Rectal smooth muscle tissue (tissue), 1 donor: ENCODE data around the gene STX16.

Experiments
- H3K27ac ChIP-seq: one replicate; pipeline ENCODE4 v1.7.0; 2013; ENCODE audit warnings: low read depth, low read length, inconsistent platforms
- H3K27me3 ChIP-seq: one replicate; pipeline ENCODE4 v1.7.0; 2013; ENCODE audit warnings: low read length; ENCODE audit not compliant: control insufficient read depth, insufficient read depth
- H3K36me3 ChIP-seq: one replicate; pipeline ENCODE4 v1.7.0; 2013; ENCODE audit warnings: low read length; ENCODE audit not compliant: control insufficient read depth, insufficient read depth
- H3K4me1 ChIP-seq: one replicate; pipeline ENCODE4 v1.7.0; 2013; ENCODE audit warnings: low read length; ENCODE audit not compliant: control insufficient read depth, insufficient read depth
- H3K4me3 ChIP-seq: one replicate; pipeline ENCODE4 v1.7.0; 2013; ENCODE audit warnings: low read length
- H3K9ac ChIP-seq: one replicate; pipeline ENCODE4 v1.7.0; 2013; ENCODE audit warnings: low read length

Gene STX16

DNA sequence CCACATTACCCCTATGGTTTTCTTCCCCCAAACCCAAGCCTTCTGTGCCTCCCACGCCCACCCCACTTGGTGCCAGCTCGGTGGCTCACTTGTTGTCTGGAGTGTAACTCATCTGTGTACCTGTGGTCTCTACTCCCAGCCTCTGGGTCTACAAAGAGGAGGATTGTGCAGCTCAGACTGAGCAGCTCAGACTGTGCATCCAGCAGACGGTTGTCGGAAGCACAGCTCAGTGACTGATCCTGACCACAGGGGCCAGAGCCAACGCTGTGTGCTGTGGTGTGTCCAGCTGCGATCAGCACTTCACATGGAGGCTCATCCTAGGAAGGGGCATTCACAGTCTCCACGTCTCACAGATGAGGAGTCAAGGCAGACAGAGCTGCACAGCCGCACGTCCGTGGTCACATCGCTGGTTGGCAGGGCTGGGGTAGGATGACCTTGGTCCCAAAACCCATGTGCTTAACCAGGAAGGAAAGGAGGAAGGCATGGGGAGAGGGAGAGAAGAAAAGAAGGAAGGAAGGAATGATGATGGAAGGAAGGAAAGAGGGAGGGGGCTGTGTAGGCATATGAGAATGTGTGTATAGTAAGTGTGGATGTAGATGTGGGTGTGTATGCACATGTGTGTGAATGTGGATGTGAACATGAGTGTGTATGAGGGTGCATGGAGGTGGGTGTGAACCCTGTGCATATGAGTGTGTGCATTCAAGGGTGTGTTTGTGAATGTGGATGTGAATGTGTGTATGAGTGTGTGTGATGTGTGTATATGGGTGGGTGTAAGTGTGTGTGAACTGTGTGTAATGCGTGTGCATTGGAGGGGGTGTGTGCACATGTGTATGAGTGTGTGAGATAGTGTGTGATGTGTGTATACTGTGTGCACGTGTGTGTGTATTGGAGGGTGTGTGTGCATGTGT is 28.2 kb upstream of the STX16 start:
- H3K4me3 ChIP-seq = no peak overlapping the region

DNA sequence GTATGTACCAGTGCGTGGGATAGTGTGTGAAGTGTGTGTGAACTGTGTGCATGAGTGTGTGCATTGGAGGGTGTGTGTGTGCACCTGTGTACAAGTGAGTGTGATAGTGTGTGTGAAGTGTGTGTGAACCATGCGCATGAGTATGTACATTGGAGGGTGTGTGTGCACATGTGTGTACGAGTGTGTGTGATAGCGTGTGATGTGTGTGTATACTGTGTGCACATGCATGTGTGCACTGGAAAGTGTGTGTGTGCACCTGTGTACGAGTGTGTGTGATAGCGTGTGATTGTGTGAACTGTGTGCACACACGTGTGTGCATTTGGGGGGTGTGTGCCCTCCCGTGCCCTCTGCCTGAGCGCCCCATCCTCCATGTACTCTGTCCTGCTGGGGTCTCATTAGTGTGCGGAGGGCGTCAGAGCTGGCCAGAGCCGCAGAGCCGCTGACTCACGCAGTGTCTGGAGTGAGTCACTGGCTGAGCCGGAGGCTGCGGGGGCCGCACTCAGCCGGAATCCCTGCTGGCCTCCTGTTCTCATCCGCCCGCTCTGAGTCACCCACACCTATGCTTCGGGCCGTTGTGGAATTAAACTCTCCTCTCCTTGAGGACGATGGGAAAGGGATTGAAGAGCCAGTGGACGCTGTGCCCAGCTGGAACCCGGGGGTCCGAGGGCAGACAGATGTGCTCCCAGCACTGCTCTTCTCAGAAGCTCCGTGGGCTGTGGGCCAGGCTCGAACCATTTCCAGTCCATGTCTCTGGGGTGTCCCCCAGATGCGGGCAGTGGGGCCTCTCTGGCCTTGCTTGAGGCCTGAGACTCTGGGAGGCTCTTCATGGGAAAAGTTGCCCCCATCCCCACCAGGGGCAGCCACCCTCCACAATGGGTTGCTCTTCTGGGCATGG is 27.3 kb upstream of the STX16 start:
- Histone ChIP-seq H3K36me3 (no peaks in the 10 kb centered on the region), H3K4me1 (peaks cover 6% of the 10 kb centered on the region), H3K9ac (no peak overlapping the region), H3K27ac (no peak overlapping the region), H3K4me3 (no peak overlapping the region), H3K27me3 (no peaks in the 10 kb centered on the region)

More for the DNA sequence above, 28.2 kb upstream of the STX16 start:
- Histone ChIP-seq H3K27me3 (no peaks in the 10 kb centered on the region), H3K36me3 (no peaks in the 10 kb centered on the region), H3K27ac (no peak overlapping the region), H3K4me1 (peaks cover 6% of the 10 kb centered on the region), H3K9ac (no peak overlapping the region)

DNA sequence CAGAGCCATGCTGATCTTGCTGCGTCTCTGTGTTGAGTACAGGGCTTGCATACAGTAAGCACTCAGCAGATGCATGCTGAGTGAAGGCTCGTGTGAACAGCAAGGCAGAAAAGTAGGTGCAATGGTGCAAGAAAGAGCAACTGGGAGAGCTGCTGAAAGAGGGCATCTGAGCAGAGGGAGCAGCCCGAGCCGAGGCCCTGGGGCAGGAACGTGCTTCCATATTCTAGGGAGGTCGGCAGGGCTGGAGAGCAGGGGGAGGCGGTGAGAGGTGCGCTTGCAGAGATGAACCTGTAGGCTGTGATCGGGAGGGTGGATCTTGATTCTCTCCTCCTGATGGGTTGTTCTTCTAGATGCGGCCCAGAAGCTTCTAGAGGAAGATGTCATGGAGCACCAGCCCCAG is 26.4 kb upstream of the STX16 start:
- no peak overlapping the region for H3K9ac ChIP-seq
- H3K4me1 ChIP-seq = peaks cover 6% of the 10 kb centered on the region
- H3K36me3 ChIP-seq = no peaks in the 10 kb centered on the region
- no peaks in the 10 kb centered on the region for H3K27me3 ChIP-seq
- no peak overlapping the region for H3K4me3 ChIP-seq
- no peak overlapping the region for H3K27ac ChIP-seq

DNA sequence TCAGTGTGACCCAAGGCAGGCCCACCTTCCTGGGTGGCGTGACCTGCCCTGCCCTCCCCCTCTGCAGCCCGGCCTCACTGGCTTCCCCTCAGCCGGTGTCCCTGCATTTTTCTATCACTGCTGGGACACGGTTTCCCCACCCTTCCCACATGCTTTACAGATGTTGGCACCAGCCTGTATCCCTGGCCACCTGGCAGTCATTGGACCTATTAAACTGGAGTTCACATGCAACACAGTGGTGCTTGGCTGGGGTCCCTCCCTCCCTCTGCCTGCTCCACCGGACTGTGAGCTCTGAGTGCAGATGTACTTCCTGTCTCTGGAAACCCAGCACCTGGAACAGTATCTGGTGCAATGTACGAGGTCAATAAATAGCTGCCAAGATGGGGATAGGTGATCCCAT is 25.5 kb upstream of the STX16 start:
- peaks cover 6% of the 10 kb centered on the region for H3K4me1 ChIP-seq

DNA sequence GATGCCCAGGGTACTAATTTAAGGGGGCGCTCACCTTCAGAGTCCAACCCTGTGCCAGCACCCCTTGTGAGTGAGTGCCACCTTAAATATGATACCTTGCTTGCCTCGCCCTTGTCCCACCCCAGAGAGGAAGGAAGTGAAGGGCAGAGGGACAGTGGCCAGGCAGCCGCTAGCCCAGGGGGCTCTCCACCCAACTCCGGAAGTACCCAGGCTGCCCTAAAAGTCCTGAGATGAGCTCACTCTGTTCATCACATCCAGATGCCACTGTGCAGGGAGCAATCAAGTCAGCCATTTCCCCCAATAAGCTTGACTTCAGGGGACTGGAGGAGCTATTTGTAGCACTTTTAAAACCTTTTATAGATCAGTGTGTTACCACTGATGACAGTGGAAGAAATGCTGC is 25.0 kb upstream of the STX16 start:
- H3K9ac ChIP-seq = no peak overlapping the region

More for the DNA sequence above, 25.5 kb upstream of the STX16 start:
- Histone ChIP-seq H3K9ac (no peak overlapping the region), H3K4me3 (no peak overlapping the region), H3K27ac (no peak overlapping the region), H3K36me3 (no peaks in the 10 kb centered on the region), H3K27me3 (no peaks in the 10 kb centered on the region)

DNA sequence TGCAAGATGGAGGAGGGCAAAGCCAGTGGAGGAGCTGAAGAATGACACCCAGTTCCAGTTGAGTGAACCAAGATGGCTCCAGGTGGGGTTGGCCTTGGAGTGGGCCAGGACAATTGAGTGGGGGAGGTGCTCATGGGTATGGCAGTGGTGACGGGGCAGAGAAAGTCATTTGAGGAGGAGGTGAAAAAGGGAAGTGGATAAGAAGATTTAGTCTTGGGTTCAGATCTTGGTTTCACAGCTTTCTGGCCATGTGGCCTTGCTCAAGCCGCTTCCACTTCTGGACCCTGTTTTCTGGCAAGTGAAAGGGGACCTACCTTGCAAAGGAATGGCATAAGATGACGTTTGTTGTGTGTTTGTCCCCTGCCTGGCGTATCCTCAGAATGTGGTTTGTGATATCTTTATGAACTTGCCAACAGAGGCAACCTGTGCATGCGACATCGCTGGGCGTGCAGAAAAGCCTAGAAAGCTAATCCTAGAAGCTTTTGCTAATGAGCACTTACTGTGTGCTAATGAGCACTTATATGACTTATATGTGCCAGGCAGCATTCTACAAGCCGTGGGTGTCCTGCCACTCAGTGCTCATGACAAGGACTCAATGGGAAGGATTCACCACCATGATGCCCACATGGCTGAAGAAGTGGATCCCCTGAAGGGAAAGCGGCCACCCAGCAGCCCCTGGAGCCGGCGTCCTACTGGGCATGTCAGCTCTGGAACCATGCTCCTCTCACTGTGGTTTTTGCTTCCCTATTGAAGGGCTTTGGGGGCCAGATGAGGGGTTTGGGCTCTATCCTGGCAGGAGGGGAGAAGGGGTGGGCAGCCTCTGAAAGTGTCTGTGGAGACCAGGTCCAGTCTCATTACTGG is 23.6 kb upstream of the STX16 start:
- Histone ChIP-seq H3K9ac (no peak overlapping the region), H3K4me1 (peaks cover 6% of the 10 kb centered on the region), H3K36me3 (no peaks in the 10 kb centered on the region), H3K27ac (no peak overlapping the region), H3K4me3 (no peak overlapping the region), H3K27me3 (no peaks in the 10 kb centered on the region)

More for the DNA sequence above, 25.0 kb upstream of the STX16 start:
- H3K4me1 ChIP-seq = peaks cover 6% of the 10 kb centered on the region
- H3K27ac ChIP-seq = no peak overlapping the region
- H3K36me3 ChIP-seq = no peaks in the 10 kb centered on the region
- H3K27me3 ChIP-seq = no peaks in the 10 kb centered on the region
- no peak overlapping the region for H3K4me3 ChIP-seq

DNA sequence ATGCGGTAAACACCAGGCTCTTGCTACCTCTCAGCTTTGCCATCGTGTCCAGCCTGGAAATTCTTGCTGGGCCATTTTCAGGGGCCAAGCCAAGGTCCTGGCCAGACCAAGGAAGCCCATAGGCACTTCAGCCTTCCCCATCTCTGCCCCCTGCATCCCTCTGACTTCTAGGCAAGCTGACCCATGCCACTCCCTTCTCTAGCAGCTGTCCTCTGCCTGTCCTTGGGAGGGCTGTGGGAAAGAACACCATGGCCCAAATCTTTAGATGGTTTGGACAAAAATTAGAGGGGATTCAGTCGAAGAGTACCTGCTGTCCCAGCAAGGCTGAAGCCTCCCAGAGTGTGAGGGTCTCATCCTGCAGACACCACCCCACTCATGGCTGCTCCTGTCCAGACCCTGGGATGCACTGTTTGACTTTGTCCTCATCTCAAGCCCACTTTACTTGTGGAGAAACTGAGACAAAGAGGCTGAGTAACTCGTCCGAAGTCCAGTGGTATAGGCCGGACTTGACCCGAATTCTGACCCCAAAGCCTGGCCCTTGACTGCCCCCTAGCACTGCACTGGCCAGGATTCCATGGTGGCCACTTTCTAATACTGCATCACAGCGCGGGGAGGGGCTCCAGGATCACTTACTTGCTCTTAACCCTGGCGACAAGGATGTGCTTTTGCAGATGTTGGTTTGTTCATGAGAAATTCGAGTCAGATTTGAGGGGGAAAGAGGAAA is 22.4 kb upstream of the STX16 start:
- H3K4me3 ChIP-seq = no peak overlapping the region
- no peak overlapping the region for H3K27ac ChIP-seq
- H3K27me3 ChIP-seq = no peaks in the 10 kb centered on the region
- H3K36me3 ChIP-seq = no peaks in the 10 kb centered on the region
- peaks cover 3% of the 10 kb centered on the region for H3K4me1 ChIP-seq
- no peak overlapping the region for H3K9ac ChIP-seq

DNA sequence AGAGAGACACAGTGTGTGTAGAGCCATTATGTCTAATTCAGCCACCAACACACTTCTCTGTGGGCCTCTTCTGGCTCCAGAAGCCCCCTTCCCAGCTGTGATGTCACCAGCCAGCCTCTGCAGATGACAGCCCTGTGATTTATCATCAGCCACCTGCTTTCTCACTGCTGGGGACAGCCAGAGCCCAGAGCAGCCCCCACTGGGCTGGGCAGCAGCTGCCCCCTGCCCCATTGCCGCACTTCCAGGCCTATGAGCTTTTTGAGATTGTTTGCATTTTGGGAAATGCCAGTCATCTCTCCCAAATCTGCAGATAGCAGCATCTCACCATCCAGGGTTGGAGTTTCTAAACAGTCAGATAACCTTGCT is 21.9 kb upstream of the STX16 start:
- Histone ChIP-seq H3K36me3 (no peaks in the 10 kb centered on the region), H3K9ac (no peak overlapping the region), H3K4me1 (peaks cover 5% of the 10 kb centered on the region), H3K27ac (no peak overlapping the region), H3K27me3 (no peaks in the 10 kb centered on the region), H3K4me3 (no peak overlapping the region)

DNA sequence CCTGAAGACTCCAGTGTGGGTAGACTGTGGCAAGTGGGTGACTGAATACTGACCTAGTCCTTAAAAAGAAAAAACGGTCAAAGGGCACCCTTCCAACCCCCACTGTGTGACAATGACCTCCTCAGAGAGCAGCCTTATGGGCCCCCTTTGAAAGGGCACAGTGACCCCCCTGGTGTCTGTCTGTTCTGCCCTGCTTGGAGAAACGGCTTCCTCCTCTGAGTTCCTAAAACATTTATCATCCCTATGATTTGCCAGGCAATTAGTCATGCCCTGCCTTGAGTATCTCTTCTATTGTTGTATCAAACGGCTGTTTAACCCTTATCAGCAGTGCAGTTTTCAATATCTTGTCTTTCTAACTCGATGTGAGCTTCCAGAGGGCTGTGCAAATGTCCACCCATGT is 21.0 kb upstream of the STX16 start:
- Histone ChIP-seq H3K4me3 (no peak overlapping the region), H3K36me3 (no peaks in the 10 kb centered on the region), H3K27ac (no peak overlapping the region), H3K27me3 (no peaks in the 10 kb centered on the region), H3K9ac (no peak overlapping the region), H3K4me1 (peaks cover 11% of the 10 kb centered on the region)

DNA sequence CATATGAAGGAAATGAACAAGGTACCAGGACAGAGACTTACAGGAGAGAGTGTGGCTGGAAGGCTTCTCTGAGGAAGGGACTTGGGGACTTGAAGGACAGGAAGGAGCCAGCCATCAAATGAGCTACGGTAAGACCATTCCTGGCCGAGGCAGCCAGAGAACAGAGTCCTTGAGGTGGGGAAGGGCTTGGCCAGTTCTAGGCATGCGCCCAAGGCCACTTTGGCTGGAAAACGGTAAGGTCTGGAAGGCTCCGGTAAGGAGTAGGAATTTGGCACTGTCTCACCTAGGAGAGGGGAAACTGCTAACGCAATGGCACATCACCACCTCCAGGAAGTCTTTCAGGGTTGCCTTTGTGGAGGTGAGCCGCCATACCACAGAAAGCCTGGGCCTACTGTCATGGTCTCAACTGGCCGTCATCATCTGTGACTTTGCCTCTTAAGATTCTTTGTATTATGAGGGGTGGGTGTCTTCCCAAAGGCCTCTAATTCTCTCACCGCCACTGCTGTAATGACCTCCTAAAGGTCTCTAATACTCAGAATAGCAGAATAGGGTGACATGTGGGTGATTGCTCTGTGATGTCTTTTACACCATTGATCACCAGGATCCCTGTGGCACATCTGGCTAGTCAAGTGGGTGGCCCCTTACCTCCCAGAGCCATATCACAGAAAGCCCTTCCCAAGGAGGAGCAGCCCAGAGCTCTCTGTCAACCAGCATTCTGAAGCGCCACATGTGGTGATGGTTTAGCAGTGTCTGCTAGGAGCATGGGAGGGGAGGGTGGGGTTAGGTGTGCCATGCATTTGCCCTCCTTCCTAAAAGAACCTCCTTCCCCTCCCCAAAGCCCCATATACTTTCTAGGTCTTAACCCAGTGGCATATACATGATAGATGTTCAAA is 17.7 kb upstream of the STX16 start:
- H3K27ac ChIP-seq = no peak overlapping the region

DNA sequence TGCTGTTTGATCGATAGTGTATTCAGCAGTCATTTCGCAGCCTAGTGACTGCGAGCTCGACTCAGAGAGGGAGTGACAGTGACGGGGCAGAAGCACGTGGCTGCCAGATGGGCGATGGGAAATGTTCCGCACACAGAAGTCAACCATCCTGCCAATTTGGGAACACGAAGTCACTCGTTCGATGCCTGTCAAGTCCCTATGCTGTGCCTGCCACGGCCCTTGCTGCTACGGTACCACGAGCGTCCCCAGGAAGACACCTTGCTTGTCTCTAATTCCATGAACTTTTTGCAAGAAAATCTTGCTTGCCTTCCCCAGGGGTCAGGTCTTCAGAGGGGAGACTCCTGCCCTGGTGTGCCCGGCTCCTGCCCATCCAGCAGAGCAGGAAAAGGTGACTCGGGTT is 17.0 kb upstream of the STX16 start:
- Histone ChIP-seq H3K27me3 (no peaks in the 10 kb centered on the region), H3K36me3 (no peaks in the 10 kb centered on the region), H3K4me3 (no peak overlapping the region), H3K4me1 (peaks cover 13% of the 10 kb centered on the region), H3K27ac (peak overlapping the region; percentile 76), H3K9ac (no peak overlapping the region)

More for the DNA sequence above, 17.7 kb upstream of the STX16 start:
- H3K4me3 ChIP-seq = no peak overlapping the region
- no peak overlapping the region for H3K9ac ChIP-seq
- H3K4me1 ChIP-seq = peaks cover 13% of the 10 kb centered on the region
- no peaks in the 10 kb centered on the region for H3K36me3 ChIP-seq
- H3K27me3 ChIP-seq = no peaks in the 10 kb centered on the region
